ENCODE data around the gene KANK2.

GRCh38 chr19:11148001-11148400, 49.3 kb downstream of the KANK2 start:
- TF ChIP-seq, protein P1, sequence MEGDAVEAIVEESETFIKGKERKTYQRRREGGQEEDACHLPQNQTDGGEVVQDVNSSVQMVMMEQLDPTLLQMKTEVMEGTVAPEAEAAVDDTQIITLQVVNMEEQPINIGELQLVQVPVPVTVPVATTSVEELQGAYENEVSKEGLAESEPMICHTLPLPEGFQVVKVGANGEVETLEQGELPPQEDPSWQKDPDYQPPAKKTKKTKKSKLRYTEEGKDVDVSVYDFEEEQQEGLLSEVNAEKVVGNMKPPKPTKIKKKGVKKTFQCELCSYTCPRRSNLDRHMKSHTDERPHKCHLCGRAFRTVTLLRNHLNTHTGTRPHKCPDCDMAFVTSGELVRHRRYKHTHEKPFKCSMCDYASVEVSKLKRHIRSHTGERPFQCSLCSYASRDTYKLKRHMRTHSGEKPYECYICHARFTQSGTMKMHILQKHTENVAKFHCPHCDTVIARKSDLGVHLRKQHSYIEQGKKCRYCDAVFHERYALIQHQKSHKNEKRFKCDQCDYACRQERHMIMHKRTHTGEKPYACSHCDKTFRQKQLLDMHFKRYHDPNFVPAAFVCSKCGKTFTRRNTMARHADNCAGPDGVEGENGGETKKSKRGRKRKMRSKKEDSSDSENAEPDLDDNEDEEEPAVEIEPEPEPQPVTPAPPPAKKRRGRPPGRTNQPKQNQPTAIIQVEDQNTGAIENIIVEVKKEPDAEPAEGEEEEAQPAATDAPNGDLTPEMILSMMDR (IDR thresholded peaks at IDR 0.05), result no peak
- TF ChIP-seq POLR2A (IDR thresholded peaks at IDR 0.05), result no peak

All from Peyer's patch (tissue), 4 donors.